Ectodermal cell (in vitro differentiated cells): Measurements from ENCODE around the gene HNRNPA1.

Source experiments
- H3K27ac ChIP-seq: 2 replicates; pipeline ENCODE4 v1.7.0; 2013; ENCODE audit warnings: mild to moderate bottlenecking, low read depth, low read length; ENCODE audit not compliant: insufficient read depth, poor library complexity, severe bottlenecking
- H3K27me3 ChIP-seq: 2 replicates; pipeline ENCODE4 v1.7.0; 2013; ENCODE audit warnings: mild to moderate bottlenecking, low read length; ENCODE audit not compliant: insufficient read depth, control insufficient read depth, poor library complexity, severe bottlenecking
- H3K36me3 ChIP-seq: one replicate; pipeline ENCODE4 v1.7.0; 2013; ENCODE audit warnings: low read length; ENCODE audit not compliant: control insufficient read depth, insufficient read depth
- H3K4me1 ChIP-seq: one replicate; pipeline ENCODE4 v1.7.0; 2013; ENCODE audit warnings: low read length; ENCODE audit not compliant: control insufficient read depth, insufficient read depth
- H3K4me3 ChIP-seq: 2 replicates; pipeline ENCODE4 v1.7.0; 2013; ENCODE audit warnings: low read depth, low read length, control low read depth; ENCODE audit not compliant: insufficient read depth
- H3K9me3 ChIP-seq: 2 replicates; pipeline ENCODE4 v1.7.0; 2013; ENCODE audit warnings: mild to moderate bottlenecking, low read length, moderate library complexity; ENCODE audit not compliant: control insufficient read depth
- WGBS, 2 experiments: methylation state at CpG; one replicate each; pipeline ENCODE4 v1.1.7; 2013; ENCODE audit warnings: missing lambda C conversion rate in 2 of 2; 5-methylcytosine and 5-hydroxymethylcytosine counted together

Gene HNRNPA1

GRCh38 chr12:54253240-54253639 lies 27.3 kb upstream of the HNRNPA1 start:
- H3K27me3 ChIP-seq: no peaks in the 10 kb centered on the region
- peaks cover 62% of the 10 kb centered on the region for H3K36me3 ChIP-seq
- peaks cover 16% of the 10 kb centered on the region for H3K4me1 ChIP-seq
- no peaks in the 10 kb centered on the region for H3K9me3 ChIP-seq
- H3K4me3 ChIP-seq: no peak overlapping the region
- WGBS, 2 experiments: 86 to 96% methylated on average over 4 of the region's 4 CpGs
- H3K27ac ChIP-seq: no peak overlapping the region

GRCh38 chr12:54257332-54257731 lies 23.2 kb upstream of the HNRNPA1 start:
- Histone ChIP-seq H3K27ac (no peak overlapping the region), H3K9me3 (no peaks in the 10 kb centered on the region), H3K36me3 (peaks cover 42% of the 10 kb centered on the region), H3K4me3 (peak overlapping the region; percentile 9), H3K27me3 (no peaks in the 10 kb centered on the region), H3K4me1 (peaks cover 42% of the 10 kb centered on the region)
- 95 to 96% methylated on average over 8 of the region's 8 CpGs for WGBS, 2 experiments

- Histone ChIP-seq H3K9me3 (no peaks in the 10 kb centered on the region), H3K27ac (peak overlapping the region; percentile 98), H3K36me3 (peaks cover 33% of the 10 kb centered on the region), H3K4me1 (peaks cover 51% of the 10 kb centered on the region), H3K27me3 (no peaks in the 10 kb centered on the region), H3K4me3 (peak overlapping the region; percentile 31)
Measured at GRCh38 chr12:54258201-54258681, 22.3 kb upstream of the HNRNPA1 start.

DNA sequence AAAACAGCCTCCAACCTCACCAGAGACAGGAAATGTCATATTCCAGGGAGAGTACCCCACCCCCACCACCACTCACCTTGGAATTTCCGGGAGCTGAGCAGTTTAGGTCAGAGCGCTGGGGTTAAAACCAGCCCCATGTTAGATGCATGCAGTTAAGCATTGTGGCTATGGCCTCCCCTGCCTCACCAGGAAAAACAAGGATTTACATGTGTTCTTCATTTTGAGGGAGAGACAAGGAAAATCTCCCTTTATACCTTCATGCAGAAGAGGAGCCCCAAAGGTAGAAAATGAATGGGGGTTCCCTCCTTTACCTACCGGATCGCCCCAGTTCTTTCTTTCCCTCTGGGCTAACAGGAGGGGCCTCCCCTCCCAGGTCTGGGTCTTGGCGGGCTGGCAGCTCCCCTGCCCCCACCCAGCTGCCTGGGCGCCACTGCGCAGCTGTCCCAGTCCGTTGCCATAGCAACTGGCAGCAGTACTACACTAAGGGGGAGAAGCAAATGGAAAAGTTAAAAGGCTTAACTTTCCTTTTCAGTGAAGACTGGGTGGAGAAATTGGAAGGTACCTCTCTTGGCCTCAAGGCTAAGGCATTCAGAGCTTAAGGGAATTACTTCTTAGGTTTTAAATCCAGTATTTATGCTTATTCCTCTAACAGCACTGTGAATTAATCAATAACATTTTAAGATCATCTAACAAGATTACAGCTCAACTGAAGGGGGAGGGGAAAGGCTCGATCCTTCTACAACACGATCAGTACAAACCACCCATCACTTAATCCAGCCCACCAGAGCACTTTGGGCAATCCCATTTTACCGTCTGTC lies 21.1 kb upstream of the HNRNPA1 start:
- 0% methylated on average over 8 of the region's 11 CpGs for WGBS, 2 experiments
- Histone ChIP-seq H3K4me1 (peaks cover 54% of the 10 kb centered on the region), H3K27me3 (no peaks in the 10 kb centered on the region), H3K9me3 (no peaks in the 10 kb centered on the region), H3K36me3 (peaks cover 22% of the 10 kb centered on the region), H3K4me3 (peak overlapping the region; percentile 31), H3K27ac (peak overlapping the region; percentile 98)

GRCh38 chr12:54261815-54262402 lies 18.6 kb upstream of the HNRNPA1 start:
- H3K27ac ChIP-seq: peak overlapping the region; percentile 65
- peaks cover 51% of the 10 kb centered on the region for H3K4me1 ChIP-seq
- WGBS, 2 experiments: 88 to 98% methylated on average over 5 of the region's 5 CpGs
- no peaks in the 10 kb centered on the region for H3K9me3 ChIP-seq
- no peaks in the 10 kb centered on the region for H3K27me3 ChIP-seq
- peaks cover 6% of the 10 kb centered on the region for H3K36me3 ChIP-seq
- no peak overlapping the region for H3K4me3 ChIP-seq

- Histone ChIP-seq H3K27me3 (no peaks in the 10 kb centered on the region), H3K27ac (peak overlapping the region; percentile 65), H3K4me3 (no peak overlapping the region), H3K36me3 (peaks cover under 1% of the 10 kb centered on the region), H3K4me1 (peaks cover 46% of the 10 kb centered on the region), H3K9me3 (no peaks in the 10 kb centered on the region)
- 79 to 80% methylated on average over 4 of the region's 4 CpGs for WGBS, 2 experiments
Measured at GRCh38 chr12:54262403-54262925, 18.1 kb upstream of the HNRNPA1 start.

DNA sequence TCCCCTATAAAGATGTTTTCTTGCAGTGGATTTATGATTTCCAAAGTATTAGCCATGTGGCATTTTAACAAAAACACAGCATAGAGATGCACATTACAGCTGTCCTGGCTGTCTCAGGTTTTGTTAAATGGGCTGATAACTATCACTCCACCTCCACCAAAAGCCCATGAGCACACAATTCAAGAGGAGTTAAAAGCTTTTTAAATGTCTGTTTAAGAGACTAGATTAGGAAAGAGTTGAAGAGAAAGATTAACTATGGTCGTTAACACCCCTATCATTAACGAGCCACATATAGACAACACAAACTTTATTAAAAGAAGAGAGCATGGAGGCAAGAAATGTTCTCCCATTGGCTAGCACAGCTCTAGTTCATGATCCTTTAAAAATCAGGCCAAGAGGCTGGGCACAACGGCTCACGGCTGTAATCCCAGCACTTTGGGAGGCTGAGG lies 15.1 kb upstream of the HNRNPA1 start:
- Histone ChIP-seq H3K36me3 (peaks cover 2% of the 10 kb centered on the region), H3K4me3 (no peak overlapping the region), H3K4me1 (peaks cover 30% of the 10 kb centered on the region), H3K27me3 (no peaks in the 10 kb centered on the region), H3K9me3 (no peaks in the 10 kb centered on the region), H3K27ac (no peak overlapping the region)
- 87% methylated on average over 3 to 4 of the region's 4 CpGs for WGBS, 2 experiments

DNA sequence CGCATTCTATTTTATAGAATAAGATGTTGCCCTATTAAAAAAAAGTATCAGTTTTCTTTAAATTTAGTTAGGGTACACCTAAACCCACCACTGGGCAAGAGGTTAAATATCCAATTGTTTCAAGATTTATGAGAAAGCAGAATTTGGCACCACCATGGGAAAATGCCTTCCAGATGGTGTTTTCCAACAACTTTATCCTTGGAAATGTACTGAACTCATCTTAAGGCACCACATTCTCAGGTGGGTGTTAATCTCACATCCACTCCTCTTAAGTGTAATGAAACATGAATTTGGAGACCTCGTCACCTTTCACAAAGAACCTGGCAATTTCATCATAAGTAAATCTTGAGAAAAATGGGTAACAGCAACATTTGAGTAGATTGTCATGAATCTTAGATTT lies 13.7 kb upstream of the HNRNPA1 start:
- Histone ChIP-seq H3K4me3 (no peak overlapping the region), H3K36me3 (peaks cover 2% of the 10 kb centered on the region), H3K4me1 (peaks cover 16% of the 10 kb centered on the region), H3K27ac (no peak overlapping the region), H3K9me3 (no peaks in the 10 kb centered on the region), H3K27me3 (no peaks in the 10 kb centered on the region)
- WGBS, 2 experiments: 80 to 100% methylated on average over 1 of the region's 2 CpGs

- H3K9me3 ChIP-seq: no peaks in the 10 kb centered on the region
- H3K36me3 ChIP-seq: peaks cover 6% of the 10 kb centered on the region
- no peak overlapping the region for H3K27ac ChIP-seq
- 93 to 98% methylated on average over 2 of the region's 2 CpGs for WGBS, 2 experiments
- H3K4me3 ChIP-seq: no peak overlapping the region
- H3K27me3 ChIP-seq: no peaks in the 10 kb centered on the region
- no peaks in the 10 kb centered on the region for H3K4me1 ChIP-seq
Measured at GRCh38 chr12:54270345-54270744, 10.2 kb upstream of the HNRNPA1 start.

DNA sequence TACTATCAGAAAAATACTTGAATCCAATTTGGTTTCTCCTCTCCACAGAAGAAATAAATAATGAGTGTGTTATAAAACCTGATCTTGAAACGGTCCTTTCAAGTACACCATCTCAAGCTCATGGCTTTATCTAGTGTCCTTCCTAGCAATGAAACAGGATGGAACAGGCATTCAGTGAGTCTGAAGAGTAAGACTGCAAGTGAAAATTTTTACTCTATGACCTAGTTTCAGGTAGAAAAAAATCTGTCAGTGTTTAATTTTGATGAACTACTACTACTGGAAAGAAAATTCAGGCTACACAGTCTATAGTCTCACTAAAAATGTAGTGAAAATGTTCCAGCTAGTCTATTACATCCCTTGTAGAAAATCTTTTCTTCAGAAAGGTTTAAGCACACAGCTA lies 8.3 kb upstream of the HNRNPA1 start:
- Histone ChIP-seq H3K36me3 (peaks cover 6% of the 10 kb centered on the region), H3K9me3 (no peaks in the 10 kb centered on the region), H3K27ac (no peak overlapping the region), H3K4me1 (peaks cover 11% of the 10 kb centered on the region), H3K4me3 (no peak overlapping the region), H3K27me3 (no peaks in the 10 kb centered on the region)
- 91 to 100% methylated on average over 1 of the region's 1 CpG for WGBS, 2 experiments
